ENCODE data around the gene ADRM1.
A peak's percentile ranks its signal among the peaks of the same experiment; 100 is the strongest.

GRCh38 chr20:62301773-62302340 lies 940 bp upstream of the ADRM1 start:
- TF ChIP-seq CTCF (IDR thresholded peaks at IDR 0.05) (peak; percentile 74 to 92 (median 88)), POLR2A (IDR thresholded peaks at IDR 0.05) (no peak), POLR2AphosphoS5 (IDR thresholded peaks at IDR 0.05) (peak; percentile 53 to 74 (median 72))

Data from sigmoid colon (tissue), 4 donors.